ENCODE measurements around the gene STK32C.

STK32C gene

DNA sequence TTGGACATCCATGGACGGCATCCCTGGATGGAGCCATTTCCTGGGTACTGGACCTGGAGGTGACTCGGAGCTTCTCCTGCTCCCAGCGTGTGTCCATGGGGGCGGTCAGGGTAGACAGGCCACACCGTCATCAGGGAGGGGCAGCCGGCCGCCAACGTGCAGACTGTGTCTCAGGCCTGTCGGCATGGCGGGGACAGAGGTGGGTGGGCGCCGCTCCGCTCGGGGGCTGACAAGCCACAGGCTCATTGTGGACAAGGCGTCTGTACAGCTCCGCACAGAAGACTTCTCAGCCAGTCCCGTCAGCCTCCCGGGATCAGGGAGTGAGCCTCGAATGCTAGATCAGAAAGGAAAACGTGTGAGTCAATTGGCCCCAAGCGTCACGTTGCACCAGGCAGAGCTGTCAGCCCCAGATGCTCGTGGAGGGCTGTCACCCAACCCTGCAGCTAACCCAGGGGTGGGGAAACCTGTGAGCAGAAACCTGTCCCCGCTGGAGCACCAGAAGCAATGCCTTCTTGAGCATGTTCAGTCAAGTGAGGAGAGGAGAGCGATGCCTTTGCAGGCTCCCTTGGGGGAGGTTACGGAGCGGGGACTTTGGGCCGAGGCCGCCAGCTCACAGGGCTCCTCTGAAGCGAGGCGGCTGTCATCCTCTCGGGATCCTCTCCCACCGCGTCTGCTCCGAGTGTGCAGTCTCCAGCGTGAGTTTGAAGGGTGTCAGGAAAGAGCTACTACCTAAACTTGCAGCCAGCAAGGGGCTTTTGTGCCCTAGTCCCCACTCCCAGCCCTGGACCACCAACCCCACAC is 137.0 kb downstream of the STK32C start:
- H3K4me1 ChIP-seq (ENCODE audit: control insufficient read depth, low read depth, low read length): peaks cover 3% of the 10 kb centered on the region
- no peak overlapping the region for H3K27ac ChIP-seq (ENCODE audit: low read length)
- H3K27me3 ChIP-seq (ENCODE audit: control insufficient read depth, insufficient read depth, low read length): peaks cover 6% of the 10 kb centered on the region
- no peak overlapping the region for H3K4me3 ChIP-seq (ENCODE audit: low read length)
- no peaks in the 10 kb centered on the region for H3K9me3 ChIP-seq (ENCODE audit: control insufficient read depth, low read depth, low read length)
- H3K9ac ChIP-seq (ENCODE audit: low read length): no peak overlapping the region
- no peaks in the 10 kb centered on the region for H3K36me3 ChIP-seq (ENCODE audit: control insufficient read depth, low read depth, low read length)

DNA sequence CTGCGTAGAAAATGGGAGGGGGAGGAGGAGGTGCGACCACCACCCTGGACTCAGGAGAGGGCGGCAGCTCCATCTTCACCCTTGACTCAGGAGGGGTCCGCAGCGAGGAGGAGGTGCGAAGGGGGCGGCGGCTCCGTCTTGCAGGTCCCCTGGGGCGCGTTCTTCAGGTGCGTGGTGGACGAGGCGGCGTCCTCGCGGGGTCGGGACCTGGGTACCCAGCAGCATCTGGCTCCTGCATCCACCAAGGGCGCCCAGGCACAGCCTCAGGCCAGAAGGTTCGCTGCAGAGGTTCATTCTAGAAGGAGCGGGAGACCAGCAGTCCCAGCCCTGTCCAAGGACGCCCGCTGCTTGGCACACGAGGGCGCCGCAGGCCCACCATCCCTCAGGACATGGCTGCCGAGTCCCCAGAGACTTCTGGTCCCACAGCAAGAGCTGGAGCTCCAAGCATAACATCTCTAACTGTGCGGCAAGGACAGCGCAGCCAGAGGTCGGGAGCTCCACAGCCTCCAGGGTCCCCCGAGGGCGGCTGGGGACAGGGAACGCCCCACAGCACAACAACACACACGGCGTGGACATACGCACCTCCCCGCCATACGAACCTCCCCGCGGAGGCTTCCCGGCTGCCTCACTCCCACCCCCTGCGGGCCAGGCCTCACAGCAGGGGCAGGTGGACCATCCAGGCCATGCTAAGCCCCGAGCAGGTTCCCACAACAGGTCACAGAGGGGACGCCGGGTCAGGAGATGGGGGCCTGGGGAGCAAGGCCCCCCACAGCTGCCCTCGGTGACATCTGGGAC is 137.8 kb downstream of the STK32C start:
- H3K4me3 ChIP-seq (ENCODE audit: low read length): no peak overlapping the region
- H3K9ac ChIP-seq (ENCODE audit: low read length): no peak overlapping the region
- H3K4me1 ChIP-seq (ENCODE audit: control insufficient read depth, low read depth, low read length): no peaks in the 10 kb centered on the region
- H3K36me3 ChIP-seq (ENCODE audit: control insufficient read depth, low read depth, low read length): no peaks in the 10 kb centered on the region
- no peaks in the 10 kb centered on the region for H3K27me3 ChIP-seq (ENCODE audit: control insufficient read depth, insufficient read depth, low read length)
- H3K9me3 ChIP-seq (ENCODE audit: control insufficient read depth, low read depth, low read length): no peaks in the 10 kb centered on the region
- no peak overlapping the region for H3K27ac ChIP-seq (ENCODE audit: low read length)

DNA sequence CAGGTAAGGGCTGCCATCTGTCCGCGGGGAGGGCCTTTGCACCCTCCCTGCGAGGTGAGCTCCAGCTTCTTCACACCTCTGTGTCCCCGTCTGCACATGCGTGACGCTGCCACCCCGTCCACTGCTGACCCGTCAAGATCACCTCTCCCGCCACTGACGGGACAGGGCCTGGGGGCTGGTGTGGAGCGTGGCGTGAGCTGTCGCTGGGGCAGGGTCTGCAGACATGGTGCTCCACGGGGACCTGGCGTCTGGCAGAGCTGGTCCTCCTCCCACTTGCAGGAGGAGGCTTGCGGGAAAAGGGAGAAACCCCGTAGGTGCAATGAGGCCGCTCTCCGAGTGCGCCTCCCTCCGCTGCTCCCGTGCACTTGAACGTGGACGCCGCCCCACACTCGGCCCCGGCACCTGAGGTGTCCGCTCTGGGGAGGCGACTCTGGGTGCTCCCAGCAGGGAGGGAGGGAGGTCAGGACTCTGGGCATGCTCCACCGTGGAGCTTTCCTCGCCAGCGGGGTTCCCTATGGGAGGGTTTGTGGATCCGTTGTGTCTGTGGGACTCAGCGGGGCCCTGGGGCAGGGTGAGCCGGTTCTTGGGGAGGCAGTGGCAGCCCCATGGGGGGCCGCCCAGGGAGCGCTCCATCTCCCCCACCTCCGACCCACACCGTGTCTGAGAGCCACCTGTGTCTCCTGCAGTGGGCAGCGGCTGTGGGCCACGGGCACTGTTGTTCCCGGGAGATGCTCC is 138.6 kb downstream of the STK32C start:
- Histone ChIP-seq H3K27me3 (ENCODE audit: control insufficient read depth, insufficient read depth, low read length) (no peaks in the 10 kb centered on the region), H3K27ac (ENCODE audit: low read length) (no peak overlapping the region), H3K4me3 (ENCODE audit: low read length) (no peak overlapping the region), H3K4me1 (ENCODE audit: control insufficient read depth, low read depth, low read length) (no peaks in the 10 kb centered on the region), H3K9ac (ENCODE audit: low read length) (no peak overlapping the region), H3K9me3 (ENCODE audit: control insufficient read depth, low read depth, low read length) (no peaks in the 10 kb centered on the region), H3K36me3 (ENCODE audit: control insufficient read depth, low read depth, low read length) (no peaks in the 10 kb centered on the region)

DNA sequence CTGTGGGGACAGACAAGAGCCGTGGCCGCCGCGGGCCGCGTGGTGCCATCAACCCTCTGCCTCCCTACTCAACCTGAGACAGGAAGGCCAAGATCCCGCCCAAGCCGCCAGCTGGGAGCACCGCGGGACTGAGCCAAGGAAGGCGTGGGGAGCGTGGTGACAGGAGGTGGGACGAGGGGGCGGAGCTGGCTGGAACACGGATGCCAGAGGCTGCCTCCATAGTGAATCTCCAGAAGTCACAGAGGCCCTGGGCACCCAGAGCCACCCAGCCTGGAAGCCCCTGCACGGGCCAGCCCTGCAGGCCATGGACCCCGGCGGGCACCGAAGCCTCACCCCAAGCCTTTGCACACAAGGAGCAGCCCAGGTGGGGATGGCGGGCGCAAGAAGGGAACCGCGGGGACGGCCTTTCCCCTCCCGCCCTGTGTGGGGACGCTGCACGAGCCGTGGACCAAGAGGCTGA is 139.1 kb downstream of the STK32C start:
- Histone ChIP-seq H3K27ac (ENCODE audit: low read length) (no peak overlapping the region), H3K4me1 (ENCODE audit: control insufficient read depth, low read depth, low read length) (no peaks in the 10 kb centered on the region), H3K36me3 (ENCODE audit: control insufficient read depth, low read depth, low read length) (no peaks in the 10 kb centered on the region), H3K4me3 (ENCODE audit: low read length) (no peak overlapping the region), H3K9ac (ENCODE audit: low read length) (no peak overlapping the region), H3K9me3 (ENCODE audit: control insufficient read depth, low read depth, low read length) (no peaks in the 10 kb centered on the region), H3K27me3 (ENCODE audit: control insufficient read depth, insufficient read depth, low read length) (no peaks in the 10 kb centered on the region)

DNA sequence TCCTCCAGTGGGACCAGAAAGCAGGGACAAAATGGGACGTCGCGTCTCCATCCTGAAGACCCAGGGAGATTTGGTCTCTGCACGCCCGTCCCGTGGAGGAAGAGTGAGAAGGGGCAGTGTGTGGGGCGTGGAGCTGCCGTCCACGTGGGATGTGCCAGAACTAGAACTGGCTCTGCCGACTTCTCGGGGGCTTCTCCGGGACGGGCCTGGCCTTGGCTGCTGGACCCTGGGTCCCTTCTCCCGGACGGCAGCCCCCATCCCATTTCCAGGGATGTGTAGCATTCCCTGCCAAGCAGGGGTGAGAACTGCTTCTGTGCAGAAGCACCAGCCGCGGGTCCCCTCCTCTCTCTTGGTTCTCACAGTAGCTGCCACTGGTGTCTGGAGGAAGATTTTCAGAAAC is 139.8 kb downstream of the STK32C start:
- H3K4me3 ChIP-seq (ENCODE audit: low read length): no peak overlapping the region
- no peak overlapping the region for H3K9ac ChIP-seq (ENCODE audit: low read length)
- H3K27ac ChIP-seq (ENCODE audit: low read length): no peak overlapping the region
- H3K4me1 ChIP-seq (ENCODE audit: control insufficient read depth, low read depth, low read length): peaks cover under 1% of the 10 kb centered on the region
- no peaks in the 10 kb centered on the region for H3K36me3 ChIP-seq (ENCODE audit: control insufficient read depth, low read depth, low read length)
- H3K9me3 ChIP-seq (ENCODE audit: control insufficient read depth, low read depth, low read length): no peaks in the 10 kb centered on the region
- H3K27me3 ChIP-seq (ENCODE audit: control insufficient read depth, insufficient read depth, low read length): no peaks in the 10 kb centered on the region

DNA sequence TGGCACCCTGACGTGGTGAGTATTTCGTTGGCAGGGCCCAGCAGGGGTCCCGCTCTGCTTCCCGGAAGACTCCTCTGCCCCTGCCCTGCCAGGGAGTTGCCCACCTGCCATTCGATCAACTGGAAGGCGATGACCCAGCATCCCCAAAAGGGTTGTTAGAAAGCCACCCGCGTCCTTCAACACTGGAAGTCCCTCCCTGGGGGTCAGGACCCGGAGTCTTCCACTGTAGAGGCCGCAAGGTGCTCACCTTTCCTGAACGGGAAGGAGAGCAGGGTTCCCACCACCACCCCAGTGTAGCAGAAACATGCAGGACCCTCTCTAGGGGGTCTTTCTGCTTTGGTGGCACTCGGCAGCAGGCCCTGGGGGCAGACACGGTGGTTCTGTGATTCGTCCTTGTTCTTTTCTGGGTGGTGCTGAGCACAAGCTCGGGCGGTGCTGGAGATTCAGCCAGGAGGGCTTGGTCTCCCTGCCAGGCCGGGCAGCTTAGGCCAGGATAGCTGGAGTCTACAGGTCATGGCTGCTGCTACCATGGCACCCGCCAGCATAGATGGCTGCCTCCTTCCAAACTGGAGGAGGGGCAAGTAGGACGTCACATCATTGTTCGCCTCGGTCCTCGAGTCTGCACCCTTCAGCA is 140.6 kb downstream of the STK32C start:
- Histone ChIP-seq H3K27me3 (ENCODE audit: control insufficient read depth, insufficient read depth, low read length) (no peaks in the 10 kb centered on the region), H3K27ac (ENCODE audit: low read length) (no peak overlapping the region), H3K36me3 (ENCODE audit: control insufficient read depth, low read depth, low read length) (no peaks in the 10 kb centered on the region), H3K4me1 (ENCODE audit: control insufficient read depth, low read depth, low read length) (peaks cover 5% of the 10 kb centered on the region), H3K9me3 (ENCODE audit: control insufficient read depth, low read depth, low read length) (no peaks in the 10 kb centered on the region), H3K4me3 (ENCODE audit: low read length) (no peak overlapping the region), H3K9ac (ENCODE audit: low read length) (no peak overlapping the region)

DNA sequence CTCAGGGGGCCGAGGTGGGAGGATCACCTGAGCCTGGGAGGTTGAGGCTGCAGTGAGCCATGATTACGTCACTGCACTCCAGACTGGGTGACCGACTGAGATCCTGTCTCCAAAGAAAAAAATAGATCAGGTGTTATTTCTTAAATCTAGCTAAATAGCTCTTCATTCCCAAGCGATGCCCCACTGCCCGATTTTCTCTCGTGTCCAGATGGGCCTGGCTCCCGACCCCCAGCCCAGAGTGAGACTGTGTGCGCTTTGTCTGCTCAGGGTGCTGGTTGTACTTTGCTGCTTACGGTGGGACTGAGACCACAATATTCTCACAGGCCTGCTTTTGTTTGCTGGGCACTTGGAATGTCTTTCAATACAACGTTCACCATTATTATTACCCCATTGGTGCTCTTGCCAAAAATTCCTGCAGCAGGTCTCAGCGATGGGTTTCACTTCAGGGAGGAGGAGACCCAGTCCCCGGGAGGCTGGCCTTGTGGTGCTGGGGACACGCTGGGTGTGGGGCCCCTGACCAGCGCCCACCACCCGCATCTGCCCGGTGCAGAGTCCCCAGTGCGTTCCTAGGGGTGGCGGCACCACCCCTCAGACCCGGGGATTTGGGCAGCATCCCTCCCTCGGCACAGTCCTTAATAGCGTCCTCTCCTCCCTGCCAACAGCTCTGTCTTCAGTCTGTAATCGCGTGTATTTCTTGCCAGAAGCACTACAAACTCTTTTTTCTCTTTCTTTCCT is 141.4 kb downstream of the STK32C start:
- Histone ChIP-seq H3K9ac (ENCODE audit: low read length) (no peak overlapping the region), H3K27me3 (ENCODE audit: control insufficient read depth, insufficient read depth, low read length) (no peaks in the 10 kb centered on the region), H3K9me3 (ENCODE audit: control insufficient read depth, low read depth, low read length) (no peaks in the 10 kb centered on the region), H3K36me3 (ENCODE audit: control insufficient read depth, low read depth, low read length) (no peaks in the 10 kb centered on the region), H3K4me1 (ENCODE audit: control insufficient read depth, low read depth, low read length) (peaks cover 5% of the 10 kb centered on the region), H3K27ac (ENCODE audit: low read length) (no peak overlapping the region), H3K4me3 (ENCODE audit: low read length) (no peak overlapping the region)

DNA sequence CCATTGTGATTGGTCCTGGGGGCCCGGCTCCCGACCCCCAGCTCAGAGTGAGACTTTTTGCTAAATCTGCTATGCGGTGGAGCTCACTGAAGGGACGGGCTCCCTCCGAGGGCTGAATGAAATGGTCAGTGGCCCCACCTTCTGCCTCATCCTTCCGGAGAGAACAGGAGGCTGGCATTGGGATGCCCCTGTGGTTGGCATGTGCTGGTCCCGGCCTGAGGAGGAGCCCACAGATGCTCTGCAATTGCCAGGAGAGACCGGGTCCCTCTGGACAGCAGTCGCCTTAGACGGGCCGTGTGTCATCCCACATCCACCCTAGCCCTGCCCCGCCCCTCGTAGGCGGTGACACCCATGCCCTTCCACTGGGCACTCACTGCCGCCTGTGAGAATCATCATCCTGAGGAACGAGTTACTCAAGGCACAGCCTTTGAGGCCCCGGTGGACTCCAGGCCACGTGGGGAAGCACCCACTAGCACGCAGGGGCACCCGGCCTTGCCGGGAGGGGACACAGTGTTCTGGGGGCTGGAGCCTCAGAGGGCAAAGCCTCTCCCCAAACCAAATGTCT is 142.3 kb downstream of the STK32C start:
- no peaks in the 10 kb centered on the region for H3K9me3 ChIP-seq (ENCODE audit: control insufficient read depth, low read depth, low read length)
- no peak overlapping the region for H3K9ac ChIP-seq (ENCODE audit: low read length)
- no peak overlapping the region for H3K4me3 ChIP-seq (ENCODE audit: low read length)
- H3K27ac ChIP-seq (ENCODE audit: low read length): no peak overlapping the region
- no peaks in the 10 kb centered on the region for H3K27me3 ChIP-seq (ENCODE audit: control insufficient read depth, insufficient read depth, low read length)
- H3K4me1 ChIP-seq (ENCODE audit: control insufficient read depth, low read depth, low read length): peaks cover 5% of the 10 kb centered on the region
- H3K36me3 ChIP-seq (ENCODE audit: control insufficient read depth, low read depth, low read length): no peaks in the 10 kb centered on the region

DNA sequence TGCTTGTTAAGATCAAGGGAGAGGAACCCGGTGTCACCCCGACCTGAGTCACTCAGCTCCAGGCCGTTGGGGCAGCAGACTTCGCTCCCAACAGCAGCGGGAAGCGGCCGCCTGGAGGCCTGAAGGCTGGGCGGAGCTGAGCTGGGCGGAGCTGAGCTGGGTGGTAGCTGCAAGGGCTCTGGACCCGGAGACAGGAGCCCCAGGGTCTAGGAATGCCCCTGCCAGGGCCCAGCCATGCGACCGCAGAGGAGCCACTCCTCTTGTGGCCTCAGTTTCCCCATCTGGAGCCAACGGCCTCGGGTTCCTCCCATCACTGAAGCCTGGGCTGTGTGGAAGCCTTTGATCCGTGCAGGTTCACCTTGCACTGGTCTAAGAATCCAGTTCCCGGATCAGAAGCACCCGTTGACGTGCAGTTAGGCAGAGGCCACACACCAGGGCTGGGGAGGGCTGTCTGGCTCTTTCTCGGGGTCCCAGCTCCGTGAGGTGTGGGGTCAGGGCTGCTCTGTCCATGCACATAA is 142.9 kb downstream of the STK32C start:
- no peak overlapping the region for H3K4me3 ChIP-seq (ENCODE audit: low read length)
- H3K27me3 ChIP-seq (ENCODE audit: control insufficient read depth, insufficient read depth, low read length): no peaks in the 10 kb centered on the region
- H3K36me3 ChIP-seq (ENCODE audit: control insufficient read depth, low read depth, low read length): no peaks in the 10 kb centered on the region
- no peak overlapping the region for H3K27ac ChIP-seq (ENCODE audit: low read length)
- H3K9me3 ChIP-seq (ENCODE audit: control insufficient read depth, low read depth, low read length): no peaks in the 10 kb centered on the region
- no peak overlapping the region for H3K9ac ChIP-seq (ENCODE audit: low read length)
- H3K4me1 ChIP-seq (ENCODE audit: control insufficient read depth, low read depth, low read length): peaks cover 5% of the 10 kb centered on the region

DNA sequence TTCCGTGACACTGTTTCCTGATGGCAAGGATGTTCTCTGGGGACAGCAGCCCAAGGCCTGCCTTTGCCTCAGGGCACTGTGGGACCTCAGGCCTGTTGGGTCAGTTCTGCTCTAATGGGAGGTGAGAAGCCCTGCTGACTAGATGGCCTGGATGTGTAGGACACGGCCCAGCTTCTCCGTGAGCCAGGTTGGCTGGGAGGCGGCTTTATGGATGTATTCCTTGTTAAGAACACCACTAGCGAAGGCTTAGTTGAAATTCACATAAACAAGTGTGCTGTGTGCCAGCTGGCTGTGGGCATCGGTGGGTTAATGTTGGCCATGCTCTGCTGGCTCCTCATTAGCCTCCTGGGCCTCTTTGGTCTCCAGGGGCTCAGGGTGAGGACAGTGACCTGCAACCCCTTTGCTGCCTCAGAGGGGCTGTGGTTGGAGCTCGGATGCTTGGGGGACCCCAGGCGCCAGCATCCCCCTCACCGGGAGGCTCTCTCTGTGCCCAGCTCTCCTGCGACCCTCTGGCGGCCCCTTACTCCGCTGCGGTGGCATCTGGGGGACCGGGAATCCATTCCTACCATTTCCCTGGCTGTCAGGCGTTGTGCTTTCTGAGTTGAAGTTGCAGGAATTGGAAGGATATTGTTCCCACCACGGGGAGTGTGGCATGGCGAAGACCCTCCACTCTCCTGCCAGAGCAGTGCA is 143.8 kb downstream of the STK32C start:
- Histone ChIP-seq H3K9me3 (ENCODE audit: control insufficient read depth, low read depth, low read length) (no peaks in the 10 kb centered on the region), H3K27ac (ENCODE audit: low read length) (no peak overlapping the region), H3K27me3 (ENCODE audit: control insufficient read depth, insufficient read depth, low read length) (no peaks in the 10 kb centered on the region), H3K4me1 (ENCODE audit: control insufficient read depth, low read depth, low read length) (peaks cover 5% of the 10 kb centered on the region), H3K36me3 (ENCODE audit: control insufficient read depth, low read depth, low read length) (no peaks in the 10 kb centered on the region), H3K4me3 (ENCODE audit: low read length) (no peak overlapping the region), H3K9ac (ENCODE audit: low read length) (no peak overlapping the region)

Measured in iPS-18a (cell line).